Measurements from ENCODE around the gene KATNBL1. TPM values are rescaled to one million over a fixed set of nuclear protein-coding genes. Genes with fewer than 3 reads are reported as not detected.
"Not testable (repeated sequence)": the region's sequence is repeated elsewhere in the genome, so short reads cannot be mapped to it uniquely, and the experiment has no call there.

KATNBL1 gene
- total and polyA plus RNA-seq, 2 experiments from 2014 or later = 55.4 to 166 TPM

GRCh38 chr15:34182942-34183341 lies 27.0 kb downstream of the KATNBL1 start:
- peaks cover 92% of the 10 kb centered on the region for H3K79me2 ChIP-seq
- no peaks in the 10 kb centered on the region for H3K36me3 ChIP-seq (replicated peaks; ENCODE audit: insufficient read depth, low read depth)
- no peak overlapping the region for H3K4me2 ChIP-seq
- H4K20me1 ChIP-seq (ENCODE audit: insufficient read depth, poor library complexity, severe bottlenecking) = peaks cover 13% of the 10 kb centered on the region
- no peaks in the 10 kb centered on the region for H3K9me2 ChIP-seq (replicated peaks; ENCODE audit: insufficient read depth)
- DNase-seq (ENCODE audit: low spot score) = no peak
- WGBS (ENCODE audit: low lambda C conversion rate, missing lambda C conversion rate) = 50% methylated on average over 4 of the region's 4 CpGs
- H3K4me1 ChIP-seq (ENCODE audit: insufficient read depth) = no peaks in the 10 kb centered on the region
- no peak overlapping the region for H3K4me3 ChIP-seq
- H3K27ac ChIP-seq = no peak overlapping the region
- no peak for TF ChIP-seq EZH2phosphoT487 (IDR thresholded peaks at IDR 0.05; ENCODE audit: low read depth, severe bottlenecking, unreplicated experiment)
- H3K9me3 ChIP-seq (ENCODE audit: low read depth) = no peaks in the 10 kb centered on the region
- no peaks in the 10 kb centered on the region for H3K27me3 ChIP-seq
- H2AFZ ChIP-seq = no peak overlapping the region

GRCh38 chr15:34179234-34179633 lies 30.7 kb downstream of the KATNBL1 start:
- DNase-seq (ENCODE audit: low spot score) = no peak
- TF ChIP-seq, protein P1, sequence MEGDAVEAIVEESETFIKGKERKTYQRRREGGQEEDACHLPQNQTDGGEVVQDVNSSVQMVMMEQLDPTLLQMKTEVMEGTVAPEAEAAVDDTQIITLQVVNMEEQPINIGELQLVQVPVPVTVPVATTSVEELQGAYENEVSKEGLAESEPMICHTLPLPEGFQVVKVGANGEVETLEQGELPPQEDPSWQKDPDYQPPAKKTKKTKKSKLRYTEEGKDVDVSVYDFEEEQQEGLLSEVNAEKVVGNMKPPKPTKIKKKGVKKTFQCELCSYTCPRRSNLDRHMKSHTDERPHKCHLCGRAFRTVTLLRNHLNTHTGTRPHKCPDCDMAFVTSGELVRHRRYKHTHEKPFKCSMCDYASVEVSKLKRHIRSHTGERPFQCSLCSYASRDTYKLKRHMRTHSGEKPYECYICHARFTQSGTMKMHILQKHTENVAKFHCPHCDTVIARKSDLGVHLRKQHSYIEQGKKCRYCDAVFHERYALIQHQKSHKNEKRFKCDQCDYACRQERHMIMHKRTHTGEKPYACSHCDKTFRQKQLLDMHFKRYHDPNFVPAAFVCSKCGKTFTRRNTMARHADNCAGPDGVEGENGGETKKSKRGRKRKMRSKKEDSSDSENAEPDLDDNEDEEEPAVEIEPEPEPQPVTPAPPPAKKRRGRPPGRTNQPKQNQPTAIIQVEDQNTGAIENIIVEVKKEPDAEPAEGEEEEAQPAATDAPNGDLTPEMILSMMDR (IDR thresholded peaks at IDR 0.05; ENCODE audit: poor library complexity) = no peak
- TF ChIP-seq EZH2phosphoT487 (IDR thresholded peaks at IDR 0.05; ENCODE audit: low read depth, severe bottlenecking, unreplicated experiment) (no peak), EZH2 (IDR thresholded peaks at IDR 0.05; ENCODE audit: borderline replicate concordance) (no peak)
- Histone ChIP-seq H3K79me2 (peaks cover 92% of the 10 kb centered on the region), H3K4me2 (no peak overlapping the region), H3K27ac (no peak overlapping the region), H4K20me1 (ENCODE audit: insufficient read depth, poor library complexity, severe bottlenecking) (peaks cover 13% of the 10 kb centered on the region), H2AFZ (no peak overlapping the region), H3K9me2 (replicated peaks; ENCODE audit: insufficient read depth) (no peaks in the 10 kb centered on the region), H3K9me3 (ENCODE audit: low read depth) (peaks cover 6% of the 10 kb centered on the region), H3K4me1 (ENCODE audit: insufficient read depth) (no peaks in the 10 kb centered on the region), H3K36me3 (replicated peaks; ENCODE audit: insufficient read depth, low read depth) (no peaks in the 10 kb centered on the region), H3K27me3 (no peaks in the 10 kb centered on the region), H3K4me3 (no peak overlapping the region)
- WGBS (ENCODE audit: low lambda C conversion rate, missing lambda C conversion rate) = 81% methylated on average over 3 of the region's 3 CpGs

DNA sequence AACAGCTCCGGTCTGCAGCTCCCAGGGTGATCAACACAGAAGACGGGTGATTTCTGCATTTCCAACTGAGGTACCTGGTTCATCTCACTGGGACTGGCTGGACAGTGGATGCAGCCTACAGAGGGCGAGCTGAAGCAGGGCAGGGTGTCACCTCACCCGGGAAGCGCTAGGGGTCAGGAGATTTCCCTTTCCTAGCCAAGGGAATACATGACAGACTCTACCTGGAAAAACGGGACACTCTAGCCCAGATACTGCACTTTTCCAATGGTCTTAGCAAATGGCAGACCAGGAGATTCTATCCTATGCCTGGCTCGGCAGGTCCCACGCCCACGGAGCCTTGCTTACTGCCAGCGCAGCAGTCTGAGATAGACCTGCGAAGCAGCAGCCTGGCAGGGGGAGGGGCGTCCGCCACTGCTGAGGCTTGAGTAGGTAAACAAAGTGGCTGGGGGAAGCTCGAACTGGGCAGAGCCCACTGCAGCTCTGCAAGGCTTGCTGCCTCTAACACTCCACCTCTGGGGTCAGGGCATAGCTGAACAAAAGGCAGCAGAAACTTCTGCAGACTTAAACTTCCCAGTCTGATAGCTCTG lies 43.8 kb downstream of the KATNBL1 start:
- H3K9me2 ChIP-seq (replicated peaks; ENCODE audit: insufficient read depth); H3K9me3 ChIP-seq (ENCODE audit: low read depth); H3K4me2 ChIP-seq; H3K4me3 ChIP-seq; H2AFZ ChIP-seq; H3K27me3 ChIP-seq; H3K4me1 ChIP-seq (ENCODE audit: insufficient read depth); H3K27ac ChIP-seq; H3K36me3 ChIP-seq (replicated peaks; ENCODE audit: insufficient read depth, low read depth); DNase-seq (ENCODE audit: low spot score); H4K20me1 ChIP-seq (ENCODE audit: insufficient read depth, poor library complexity, severe bottlenecking): not testable (repeated sequence)
- H3K79me2 ChIP-seq = peaks cover 73% of the 10 kb centered on the region
- WGBS (ENCODE audit: low lambda C conversion rate, missing lambda C conversion rate) = 79% methylated on average over 14 of the region's 14 CpGs

GRCh38 chr15:34161329-34161963 lies 48.5 kb downstream of the KATNBL1 start:
- Histone ChIP-seq H3K27ac (peak overlapping the region; percentile 92), H3K9me3 (ENCODE audit: low read depth) (no peaks in the 10 kb centered on the region), H4K20me1 (ENCODE audit: insufficient read depth, poor library complexity, severe bottlenecking) (no peaks in the 10 kb centered on the region), H3K36me3 (replicated peaks; ENCODE audit: insufficient read depth, low read depth) (no peaks in the 10 kb centered on the region), H3K4me2 (no peak overlapping the region), H3K4me3 (no peak overlapping the region), H3K4me1 (ENCODE audit: insufficient read depth) (peaks cover 3% of the 10 kb centered on the region), H2AFZ (no peak overlapping the region), H3K79me2 (peaks cover 40% of the 10 kb centered on the region), H3K9me2 (replicated peaks; ENCODE audit: insufficient read depth) (no peaks in the 10 kb centered on the region), H3K27me3 (no peaks in the 10 kb centered on the region)
- TF ChIP-seq EZH2phosphoT487 (IDR thresholded peaks at IDR 0.05; ENCODE audit: low read depth, severe bottlenecking, unreplicated experiment) = no peak
- TF ChIP-seq, protein P1 (IDR thresholded peaks at IDR 0.05; ENCODE audit: poor library complexity) = no peak
- TF ChIP-seq EZH2 (IDR thresholded peaks at IDR 0.05; ENCODE audit: borderline replicate concordance) = no peak
- peak; percentile 57 for DNase-seq (ENCODE audit: low spot score)
- 84% methylated on average over 9 of the region's 9 CpGs for WGBS (ENCODE audit: low lambda C conversion rate, missing lambda C conversion rate)
